HS-5 (cell line): ENCODE measurements around the gene DOCK1.

Experiments used
- DNase-seq: peaks from one replicate; pipeline ENCODE4 v3.0.0-alpha.2; 2012; ENCODE audit warnings: low read depth

The DOCK1 gene

GRCh38 chr10:126955396-126955795, 50.2 kb downstream of the DOCK1 start:
- DNase-seq = no peak

- no peak for DNase-seq
Observed at GRCh38 chr10:126955934-126956711, 50.9 kb downstream of the DOCK1 start.

- no peak for DNase-seq
Observed at GRCh38 chr10:126956712-126957108, 51.5 kb downstream of the DOCK1 start.

GRCh38 chr10:126957111-126957510, 51.9 kb downstream of the DOCK1 start:
- no peak for DNase-seq

GRCh38 chr10:126959431-126959830, 54.2 kb downstream of the DOCK1 start:
- no peak for DNase-seq

GRCh38 chr10:126959906-126960685, 54.9 kb downstream of the DOCK1 start:
- DNase-seq = no peak

- no peak for DNase-seq
Observed at GRCh38 chr10:126963354-126963753, 58.1 kb downstream of the DOCK1 start.

- no peak for DNase-seq
Observed at GRCh38 chr10:126964190-126964589, 59.0 kb downstream of the DOCK1 start.

- DNase-seq = no peak
Observed at GRCh38 chr10:126966938-126967337, 61.7 kb downstream of the DOCK1 start.

GRCh38 chr10:126969310-126969709, 64.1 kb downstream of the DOCK1 start:
- no peak for DNase-seq

- DNase-seq = peak; percentile 82
Observed at GRCh38 chr10:126972635-126973414, 67.6 kb downstream of the DOCK1 start.

GRCh38 chr10:126975221-126975620, 70.0 kb downstream of the DOCK1 start:
- DNase-seq = no peak

- DNase-seq = no peak
Observed at GRCh38 chr10:126977216-126977615, 72.0 kb downstream of the DOCK1 start.

- no peak for DNase-seq
Observed at GRCh38 chr10:126979311-126979710, 74.1 kb downstream of the DOCK1 start.

GRCh38 chr10:126993208-126993607, 88.0 kb downstream of the DOCK1 start:
- no peak for DNase-seq

GRCh38 chr10:126997801-126998590, 92.8 kb downstream of the DOCK1 start:
- DNase-seq = no peak

- DNase-seq = no peak
Observed at GRCh38 chr10:127000598-127000997, 95.4 kb downstream of the DOCK1 start.

GRCh38 chr10:127003032-127003685, 97.9 kb downstream of the DOCK1 start:
- no peak for DNase-seq

GRCh38 chr10:127006453-127006852, 101.2 kb downstream of the DOCK1 start:
- DNase-seq = no peak

GRCh38 chr10:127009366-127009765, 104.1 kb downstream of the DOCK1 start:
- DNase-seq = no peak

- no peak for DNase-seq
Observed at GRCh38 chr10:127011174-127011573, 105.9 kb downstream of the DOCK1 start.
